ENCODE measurements around the gene SSH2.
A peak's percentile ranks its signal among the peaks of the same experiment; 100 is the strongest.

The SSH2 gene

GRCh38 chr17:29802246-29802645 is 127.8 kb downstream of the SSH2 start:
- TF ChIP-seq CTCF (IDR thresholded peaks at IDR 0.05; ENCODE audit: control insufficient read depth, insufficient read depth, low read depth, low read length, missing control alignments): no peak
- H3K4me3 ChIP-seq (ENCODE audit: control insufficient read depth, low read depth, low read length): no peak overlapping the region
- DNase-seq (ENCODE audit: low read depth): peak; percentile 10

GRCh38 chr17:29800457-29800856 is 129.6 kb downstream of the SSH2 start:
- no peak overlapping the region for H3K4me3 ChIP-seq (ENCODE audit: control insufficient read depth, low read depth, low read length)
- TF ChIP-seq CTCF (IDR thresholded peaks at IDR 0.05; ENCODE audit: control insufficient read depth, insufficient read depth, low read depth, low read length, missing control alignments): no peak
- no peak for DNase-seq (ENCODE audit: low read depth)

GRCh38 chr17:29796652-29797051 is 133.4 kb downstream of the SSH2 start:
- H3K4me3 ChIP-seq (ENCODE audit: control insufficient read depth, low read depth, low read length): no peak overlapping the region
- no peak for DNase-seq (ENCODE audit: low read depth)
- no peak for TF ChIP-seq CTCF (IDR thresholded peaks at IDR 0.05; ENCODE audit: control insufficient read depth, insufficient read depth, low read depth, low read length, missing control alignments)

GRCh38 chr17:29793501-29793900 is 136.5 kb downstream of the SSH2 start:
- DNase-seq (ENCODE audit: low read depth): no peak
- no peak overlapping the region for H3K4me3 ChIP-seq (ENCODE audit: control insufficient read depth, low read depth, low read length)
- no peak for TF ChIP-seq CTCF (IDR thresholded peaks at IDR 0.05; ENCODE audit: control insufficient read depth, insufficient read depth, low read depth, low read length, missing control alignments)

- DNase-seq (ENCODE audit: low read depth): no peak
- TF ChIP-seq CTCF (IDR thresholded peaks at IDR 0.05; ENCODE audit: control insufficient read depth, insufficient read depth, low read depth, low read length, missing control alignments): no peak
- no peak overlapping the region for H3K4me3 ChIP-seq (ENCODE audit: control insufficient read depth, low read depth, low read length)
These were observed 138.5 kb downstream of the SSH2 start for GRCh38 chr17:29791336-29792080.

- TF ChIP-seq CTCF (IDR thresholded peaks at IDR 0.05; ENCODE audit: control insufficient read depth, insufficient read depth, low read depth, low read length, missing control alignments): no peak
- DNase-seq (ENCODE audit: low read depth): no peak
- H3K4me3 ChIP-seq (ENCODE audit: control insufficient read depth, low read depth, low read length): no peak overlapping the region
These were observed 140.5 kb downstream of the SSH2 start for GRCh38 chr17:29789196-29790170.
